Stimulated activated CD8-positive, alpha-beta memory T cell treated with anti-CD3 and anti-CD28 coated beads, Interleukin-2, amount 100 ng/mL, for 1 hour (primary cell): ENCODE results near the gene PPP1R14D.
A peak's percentile ranks its signal among the peaks of the same experiment; 100 is the strongest.

Experiments
- DNase-seq, 2 donors: peaks; one replicate each; pipeline ENCODE4 v3.0.0-alpha.2; 2020; ENCODE audit warnings: low read depth in 2 of 2

Gene PPP1R14D

GRCh38 chr15:40852529-40852928 is 24.0 kb upstream of the PPP1R14D start:
- DNase-seq: no peak

- no peak for DNase-seq
Measured at GRCh38 chr15:40850576-40851112, 22.1 kb upstream of the PPP1R14D start.

- no peak for DNase-seq
Measured at GRCh38 chr15:40847223-40847961, 18.9 kb upstream of the PPP1R14D start.

- no peak for DNase-seq
Measured at GRCh38 chr15:40846841-40847222, 18.3 kb upstream of the PPP1R14D start.

GRCh38 chr15:40845511-40846284 is 17.2 kb upstream of the PPP1R14D start:
- no peak for DNase-seq

- DNase-seq: no peak
Measured at GRCh38 chr15:40845036-40845435, 16.5 kb upstream of the PPP1R14D start.

- DNase-seq: no peak
Measured at GRCh38 chr15:40844696-40845030, 16.2 kb upstream of the PPP1R14D start.

GRCh38 chr15:40843885-40844695 is 15.6 kb upstream of the PPP1R14D start, which contains the start of gene SPINT1:
Gene SPINT1, plus strand, starts transcription at chr15:40844048. Its CDS starts 507 bp downstream, at chr15:40844555.
- peak in 1 of 2 donors; percentile 39 for DNase-seq

- DNase-seq: no peak
Measured at GRCh38 chr15:40843261-40843884, 14.9 kb upstream of the PPP1R14D start.

GRCh38 chr15:40841741-40842140 is 13.2 kb upstream of the PPP1R14D start:
- no peak for DNase-seq

- no peak for DNase-seq
Measured at GRCh38 chr15:40838756-40839155, 10.2 kb upstream of the PPP1R14D start.

- no peak for DNase-seq
Measured at GRCh38 chr15:40836020-40836419, 7.5 kb upstream of the PPP1R14D start.

- no peak for DNase-seq
Measured at GRCh38 chr15:40832903-40833302, 4.4 kb upstream of the PPP1R14D start.

- DNase-seq: no peak
Measured at GRCh38 chr15:40831861-40832260, 3.4 kb upstream of the PPP1R14D start.

- DNase-seq: no peak
Measured at GRCh38 chr15:40830884-40831283, 2.4 kb upstream of the PPP1R14D start.

GRCh38 chr15:40829115-40829514 is 607 bp upstream of the PPP1R14D start:
- DNase-seq: no peak

GRCh38 chr15:40826423-40827075 is 2.0 kb downstream of the PPP1R14D start:
- DNase-seq: no peak

GRCh38 chr15:40825661-40826422 is 2.7 kb downstream of the PPP1R14D start:
- DNase-seq: no peak

GRCh38 chr15:40823572-40824343 is 4.8 kb downstream of the PPP1R14D start:
- DNase-seq: no peak

GRCh38 chr15:40821195-40821594 is 7.3 kb downstream of the PPP1R14D start:
- DNase-seq: no peak
